Amniotic epithelial cell (primary cell): ENCODE data around the gene RPP14.
A peak's percentile ranks its signal among the peaks of the same experiment; 100 is the strongest.
"Not testable (repeated sequence)": the region's sequence is repeated elsewhere in the genome, so short reads cannot be mapped to it uniquely, and the experiment has no call there.

ENCODE experiments used
- DNase-seq: peaks from one replicate; pipeline ENCODE4 v3.0.0-alpha.2; 2010; ENCODE audit warnings: low read depth

RPP14 gene

DNA sequence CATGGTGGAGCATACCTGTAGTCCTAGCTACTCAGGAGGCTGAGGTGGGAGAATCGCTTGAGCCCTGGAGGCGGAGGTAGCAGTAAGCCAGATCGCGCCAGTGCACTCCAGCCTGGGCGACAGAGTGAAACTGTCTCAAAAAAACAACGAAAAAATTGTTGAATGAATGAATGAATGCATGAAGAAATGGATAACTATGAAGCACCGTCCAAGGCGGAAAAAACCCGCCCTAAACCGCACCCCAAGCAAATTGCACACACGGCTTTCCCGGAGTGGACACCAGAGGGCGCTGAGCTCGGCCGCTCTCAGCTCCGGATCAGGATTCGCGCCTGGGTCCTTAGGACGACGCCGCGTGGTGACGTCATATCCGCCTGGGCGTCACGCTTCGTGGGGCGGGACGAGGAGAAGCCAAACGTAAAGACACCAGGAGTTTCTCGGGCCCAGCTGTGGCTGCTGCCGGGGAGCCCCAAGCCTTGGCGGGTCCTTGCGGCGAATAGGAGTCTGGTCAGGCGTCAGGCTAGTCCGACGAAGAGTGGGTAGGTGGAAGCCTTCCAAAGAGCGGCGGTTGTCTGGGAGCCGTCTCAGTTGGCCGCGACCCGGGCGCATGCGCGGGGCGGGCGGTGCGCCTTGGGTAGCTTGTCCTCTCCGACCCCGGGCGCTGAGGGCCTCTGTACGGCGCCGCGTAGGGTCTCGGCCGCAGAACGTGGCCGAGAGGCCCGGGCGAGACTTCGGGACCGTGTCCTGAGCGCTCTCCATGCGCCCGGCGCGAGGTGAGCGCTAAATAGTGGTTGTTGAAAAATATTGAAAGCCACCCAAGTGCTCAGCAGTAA lies at the start of gene RPP14, which contains the start of gene HTD2:
TSS of gene RPP14 (plus strand) at position 364 of the 830 bp plus-strand sequence. CDS start 4,085 bp downstream, outside the sequence.
TSS of gene HTD2 (plus strand) at position 639 of the 830 bp plus-strand sequence. CDS start 11,094 bp downstream, outside the sequence.
- peak; percentile 94 for DNase-seq

DNA sequence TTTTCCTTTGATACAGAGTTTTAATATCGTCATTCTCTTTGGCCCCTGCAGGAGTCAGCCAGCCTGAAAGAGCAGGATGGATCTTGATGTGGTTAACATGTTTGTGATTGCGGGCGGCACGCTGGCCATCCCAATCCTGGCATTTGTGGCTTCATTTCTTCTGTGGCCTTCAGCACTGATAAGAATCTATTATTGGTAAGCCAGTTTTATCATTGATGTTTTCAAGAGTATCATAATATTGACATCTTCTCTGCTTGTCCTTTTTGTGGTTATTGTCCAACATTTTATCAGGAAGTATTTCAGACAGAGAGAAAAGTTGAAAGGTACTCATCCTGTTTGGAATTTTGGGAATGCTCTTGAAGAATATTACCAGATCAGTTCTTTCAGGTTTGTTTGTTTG lies 49.5 kb upstream of the RPP14 start:
- DNase-seq = no peak

DNA sequence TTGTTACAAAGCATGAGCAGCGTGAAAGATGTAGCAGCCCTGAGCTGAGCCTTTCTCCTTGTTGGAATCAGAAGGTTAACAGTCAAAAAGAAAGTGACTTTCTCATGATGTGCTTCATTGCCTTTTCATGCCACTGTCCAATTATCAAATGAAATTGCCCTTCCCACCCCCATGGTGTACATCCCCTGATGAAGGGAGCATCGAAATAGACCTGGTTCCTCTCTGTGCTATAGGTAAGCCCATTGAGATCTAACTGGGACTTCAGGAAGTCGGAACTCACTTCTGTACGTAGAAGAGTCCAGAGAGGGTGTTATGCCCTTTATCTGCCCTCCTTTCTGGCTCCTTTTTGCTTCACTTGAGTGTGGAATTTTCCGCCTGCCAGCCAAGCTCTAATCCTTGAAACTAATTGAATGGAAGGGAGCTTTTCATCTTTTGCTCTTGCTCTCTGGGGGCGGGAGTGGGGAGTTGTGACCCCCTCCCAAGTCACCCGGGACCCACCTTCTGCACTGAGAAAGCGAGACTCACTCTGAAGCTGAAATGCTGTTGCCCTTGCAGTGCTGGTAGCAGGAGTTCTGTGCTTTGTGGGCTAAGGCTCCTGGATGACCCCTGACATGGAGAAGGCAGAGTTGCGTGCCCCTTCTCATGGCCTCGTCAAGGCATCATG lies 47.5 kb upstream of the RPP14 start:
- no peak for DNase-seq

DNA sequence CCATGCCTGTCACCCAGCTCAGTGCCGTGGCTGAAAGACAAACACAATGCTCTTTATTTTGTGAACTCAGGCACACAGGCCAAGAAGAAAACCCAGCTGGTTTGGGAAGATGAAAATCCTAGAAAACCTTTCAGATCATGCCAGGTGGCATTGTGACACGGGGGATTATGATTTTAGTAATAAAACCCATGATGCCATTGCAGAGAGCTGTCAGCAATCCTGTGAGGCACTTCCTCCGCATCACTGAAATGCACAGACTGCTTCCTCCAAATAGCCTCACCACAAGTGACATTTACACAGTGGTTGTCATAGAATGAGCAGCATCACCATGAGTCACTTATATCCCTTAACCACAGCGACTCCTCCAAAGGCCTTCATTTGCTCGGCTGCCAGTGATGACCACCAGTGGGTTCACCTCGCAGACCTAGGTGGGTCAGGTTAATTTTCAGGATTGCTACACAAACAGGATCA lies 45.7 kb upstream of the RPP14 start:
- peak; percentile 46 for DNase-seq

- DNase-seq = no peak
Measured at GRCh38 chr3:58260733-58261132, 45.3 kb upstream of the RPP14 start.

DNA sequence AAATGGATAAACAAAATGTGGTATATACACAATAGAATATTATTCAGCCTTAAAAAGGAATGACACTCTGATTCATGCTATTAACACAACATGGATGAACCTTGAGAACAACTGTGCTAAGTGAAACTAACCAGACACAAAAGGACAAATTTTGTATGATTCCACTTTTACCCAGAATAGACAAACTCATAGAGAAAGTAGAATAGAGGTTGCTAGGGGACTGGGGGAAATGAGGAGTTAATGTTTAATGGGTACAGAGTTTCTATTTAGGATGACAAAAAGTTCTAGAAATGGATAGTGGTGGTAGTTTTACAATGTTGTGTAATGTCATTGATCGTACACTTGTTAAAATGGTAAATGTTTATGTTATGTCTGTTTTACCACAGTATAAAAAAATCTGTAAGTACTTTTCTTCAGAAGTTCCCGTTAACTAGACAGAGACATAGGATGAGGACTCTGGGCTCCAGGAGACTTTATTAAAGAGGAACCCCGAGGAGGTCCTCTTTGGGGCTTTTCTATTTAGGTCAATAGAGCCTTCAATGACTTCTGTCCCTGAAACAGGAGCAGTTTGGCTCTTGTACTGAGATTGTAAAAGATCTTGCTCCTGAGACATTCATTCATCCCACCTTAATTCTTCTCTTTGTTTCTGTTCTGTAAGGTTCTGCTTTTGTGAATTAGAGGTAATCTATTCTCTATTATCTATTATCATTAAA lies 43.9 kb upstream of the RPP14 start:
- DNase-seq = no peak

- no peak for DNase-seq
Measured at GRCh38 chr3:58266577-58266976, 39.5 kb upstream of the RPP14 start.

- not testable (repeated sequence) for DNase-seq
Measured at GRCh38 chr3:58267543-58267942, 38.5 kb upstream of the RPP14 start.

GRCh38 chr3:58269356-58269755 lies 36.7 kb upstream of the RPP14 start:
- no peak for DNase-seq

DNA sequence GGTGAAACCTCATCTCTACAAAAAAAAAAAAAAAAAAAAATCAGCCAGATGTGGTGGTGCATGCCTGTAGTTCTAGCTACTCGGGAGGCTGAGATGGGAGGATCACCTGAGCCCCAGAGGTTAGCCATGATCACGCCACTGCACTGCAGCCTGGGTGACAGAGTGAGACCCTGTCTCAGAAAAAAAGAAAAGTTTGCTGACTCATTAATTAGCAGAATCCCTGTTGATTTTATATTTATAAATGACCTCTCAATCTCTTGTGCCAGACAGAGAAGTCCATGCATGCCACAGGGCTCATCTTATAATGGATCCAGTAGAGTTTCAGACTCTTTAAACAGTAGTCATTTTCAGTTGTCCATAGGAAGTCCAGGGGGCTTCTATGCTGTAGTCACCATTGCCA lies 35.6 kb upstream of the RPP14 start:
- DNase-seq = no peak

GRCh38 chr3:58271901-58272501 lies 34.0 kb upstream of the RPP14 start:
- DNase-seq = peak; percentile 94

GRCh38 chr3:58272891-58273290 lies 33.2 kb upstream of the RPP14 start:
- DNase-seq = no peak

DNA sequence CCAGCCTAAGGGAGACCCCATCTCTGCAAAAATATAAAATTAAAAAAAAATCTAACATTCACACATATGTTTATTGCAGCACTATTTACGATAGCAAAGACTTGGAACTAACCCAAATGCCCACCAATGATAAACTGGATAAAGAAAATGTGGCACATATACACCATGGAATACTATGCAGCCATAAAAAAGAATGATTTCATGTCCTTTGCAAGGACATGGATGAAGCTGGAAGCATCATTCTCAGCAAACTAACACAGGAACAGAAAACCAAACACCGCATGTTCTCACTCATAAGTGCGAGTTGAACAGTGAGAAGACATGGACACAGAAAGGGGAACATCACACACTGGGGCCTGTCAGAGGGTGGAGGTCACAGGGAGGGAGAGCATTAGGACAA lies 32.7 kb upstream of the RPP14 start:
- DNase-seq = not testable (repeated sequence)

GRCh38 chr3:58274027-58274614 lies 31.9 kb upstream of the RPP14 start:
- DNase-seq = peak; percentile 37

- DNase-seq = no peak
Measured at GRCh38 chr3:58281069-58281468, 25.0 kb upstream of the RPP14 start.

DNA sequence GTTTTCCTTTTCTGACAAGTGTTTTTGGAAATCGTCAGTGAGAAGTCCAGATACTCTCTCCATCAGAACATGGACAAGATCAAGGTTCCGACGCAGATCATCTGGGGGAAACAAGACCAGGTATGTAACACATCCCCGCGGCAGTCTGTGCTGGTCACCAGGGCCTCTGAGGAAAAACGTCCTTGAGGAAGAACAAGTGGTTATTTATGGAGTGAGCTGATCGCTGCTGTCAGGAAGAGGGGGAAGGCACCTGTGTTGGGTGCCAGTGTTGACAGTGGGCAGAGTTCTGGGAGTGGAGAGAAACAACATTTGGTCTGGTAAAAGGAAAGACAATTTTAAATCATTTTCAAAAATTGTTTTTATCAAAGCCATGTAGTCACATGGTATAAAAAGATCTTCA lies 20.7 kb upstream of the RPP14 start:
- no peak for DNase-seq

DNA sequence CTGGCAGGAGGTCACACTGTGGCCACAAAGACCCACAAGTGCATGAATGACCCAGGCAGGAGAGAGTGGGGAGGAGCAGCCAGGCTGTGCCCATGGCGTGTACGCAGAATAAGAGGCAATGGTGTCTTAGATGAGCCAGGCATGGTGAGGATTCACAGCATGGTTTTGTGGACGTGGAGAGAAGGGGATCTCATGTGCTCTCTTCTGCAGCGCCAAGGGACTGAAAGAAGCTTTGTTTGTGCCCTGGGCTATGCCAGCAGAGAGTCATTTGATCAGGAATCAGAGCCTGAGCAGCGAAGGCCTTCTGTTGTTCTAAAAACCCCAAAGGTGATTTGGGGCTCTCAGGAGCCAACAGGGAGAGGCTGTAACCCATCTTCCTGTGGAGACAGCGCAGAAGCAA lies 18.7 kb upstream of the RPP14 start:
- DNase-seq = no peak

DNA sequence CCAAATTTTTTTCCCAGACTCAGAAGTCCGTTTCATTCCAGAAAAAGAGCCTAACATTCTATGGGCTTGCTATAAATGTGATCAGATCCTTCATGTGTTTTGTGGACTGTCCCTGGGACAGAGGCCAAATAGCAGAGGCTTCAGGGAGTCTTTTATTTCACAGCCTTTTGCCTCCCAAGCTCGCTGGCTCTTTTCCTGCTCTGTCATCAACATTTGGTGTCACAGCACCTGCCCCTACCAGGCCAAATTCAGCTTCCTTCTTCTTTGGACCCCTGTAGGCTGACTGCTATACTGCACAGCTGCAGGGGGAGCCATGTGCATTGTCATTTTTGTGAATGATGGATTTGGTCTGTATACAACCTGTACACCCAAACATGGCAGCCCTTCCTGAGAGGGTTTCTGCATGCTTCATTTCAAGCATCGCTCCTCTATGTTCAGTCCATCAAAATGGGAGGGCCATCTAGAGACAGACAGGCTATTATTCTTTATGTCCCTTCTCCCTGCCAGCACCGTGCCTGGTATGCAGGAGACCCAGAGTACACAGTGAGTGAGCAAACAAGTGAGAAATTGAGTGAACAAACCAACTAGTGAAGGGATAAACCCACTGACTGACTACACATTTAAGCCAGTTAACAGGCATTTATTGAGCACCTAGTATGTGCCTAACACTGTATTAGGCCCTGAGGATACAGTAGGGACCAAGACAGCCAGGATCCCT lies 17.9 kb upstream of the RPP14 start:
- DNase-seq = no peak

GRCh38 chr3:58288964-58289613 lies 17.0 kb upstream of the RPP14 start:
- DNase-seq = not testable (repeated sequence)

- not testable (repeated sequence) for DNase-seq
Measured at GRCh38 chr3:58290446-58290845, 15.6 kb upstream of the RPP14 start.
